GM18867 (cell line): Measurements from ENCODE around the gene MAP2K5.

Experiments
- ATAC-seq: cut with Tn5 transposase; IDR thresholded peaks from one replicate; pipeline ENCODE4 v1.9.1; 2021; ENCODE audit warnings: mild to moderate bottlenecking, moderate library complexity; ENCODE audit not compliant: unreplicated experiment

The MAP2K5 gene

DNA sequence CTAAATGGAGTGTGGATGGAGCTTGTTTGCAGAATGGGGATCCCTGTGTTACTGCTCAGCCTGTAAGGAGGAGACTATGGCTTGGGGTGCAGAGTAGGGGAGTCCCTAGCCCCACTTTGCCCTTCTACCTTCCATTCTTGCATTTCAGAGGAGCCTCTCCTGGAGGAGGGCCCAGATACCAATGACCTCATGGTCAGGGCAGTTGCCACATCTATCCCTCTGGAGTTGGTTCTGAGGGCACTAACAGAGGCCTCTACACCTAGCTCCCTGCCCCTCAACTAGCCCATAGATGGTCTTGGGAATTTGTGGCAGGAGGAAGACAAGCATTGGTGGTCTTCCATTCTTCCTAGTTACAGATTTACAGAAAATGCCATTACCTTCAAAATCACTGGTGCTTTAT is 288.9 kb downstream of the MAP2K5 start:
- ATAC-seq = no peak

- ATAC-seq = no peak
Measured at GRCh38 chr15:67832031-67832551, 289.6 kb downstream of the MAP2K5 start.

DNA sequence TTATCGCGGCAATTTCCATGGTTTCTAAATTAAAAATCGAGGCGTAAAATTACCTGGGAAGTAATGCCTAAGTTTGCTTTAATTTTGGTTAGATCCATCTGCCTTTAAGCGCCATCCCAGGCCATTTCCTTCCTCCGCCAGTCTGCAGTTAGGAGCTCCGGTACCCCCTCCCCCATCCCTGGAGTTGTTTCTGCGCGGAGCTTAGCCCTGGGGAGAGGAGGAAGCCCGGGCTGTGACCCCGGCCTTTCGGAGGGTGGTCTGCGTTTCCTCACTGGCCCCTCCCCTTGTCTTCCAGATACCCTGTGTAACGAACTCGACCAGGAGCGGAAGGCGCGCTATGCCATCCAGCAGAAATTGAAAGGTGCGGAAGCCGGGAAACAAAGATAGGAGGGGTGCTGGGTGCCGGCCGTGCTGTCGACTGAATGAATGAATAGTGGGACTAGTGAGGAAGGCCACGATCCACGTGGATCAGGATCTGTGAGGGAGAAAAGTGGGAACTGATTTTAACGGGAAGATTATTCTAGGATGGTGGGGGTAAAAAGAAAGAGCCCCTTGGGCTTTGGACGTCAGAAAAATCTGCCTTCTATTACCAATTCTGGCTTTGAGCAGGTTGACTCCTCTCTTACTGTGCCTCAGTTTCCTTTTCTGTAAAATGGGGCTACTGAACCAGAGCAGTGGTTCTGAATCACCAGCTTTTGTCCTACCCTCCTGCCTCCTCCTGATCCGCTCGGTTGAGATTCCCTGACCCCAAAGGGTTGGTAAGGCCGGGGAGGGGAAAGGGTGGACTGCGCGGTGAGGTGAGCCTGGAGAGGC is 290.6 kb downstream of the MAP2K5 start:
- ATAC-seq = no peak

DNA sequence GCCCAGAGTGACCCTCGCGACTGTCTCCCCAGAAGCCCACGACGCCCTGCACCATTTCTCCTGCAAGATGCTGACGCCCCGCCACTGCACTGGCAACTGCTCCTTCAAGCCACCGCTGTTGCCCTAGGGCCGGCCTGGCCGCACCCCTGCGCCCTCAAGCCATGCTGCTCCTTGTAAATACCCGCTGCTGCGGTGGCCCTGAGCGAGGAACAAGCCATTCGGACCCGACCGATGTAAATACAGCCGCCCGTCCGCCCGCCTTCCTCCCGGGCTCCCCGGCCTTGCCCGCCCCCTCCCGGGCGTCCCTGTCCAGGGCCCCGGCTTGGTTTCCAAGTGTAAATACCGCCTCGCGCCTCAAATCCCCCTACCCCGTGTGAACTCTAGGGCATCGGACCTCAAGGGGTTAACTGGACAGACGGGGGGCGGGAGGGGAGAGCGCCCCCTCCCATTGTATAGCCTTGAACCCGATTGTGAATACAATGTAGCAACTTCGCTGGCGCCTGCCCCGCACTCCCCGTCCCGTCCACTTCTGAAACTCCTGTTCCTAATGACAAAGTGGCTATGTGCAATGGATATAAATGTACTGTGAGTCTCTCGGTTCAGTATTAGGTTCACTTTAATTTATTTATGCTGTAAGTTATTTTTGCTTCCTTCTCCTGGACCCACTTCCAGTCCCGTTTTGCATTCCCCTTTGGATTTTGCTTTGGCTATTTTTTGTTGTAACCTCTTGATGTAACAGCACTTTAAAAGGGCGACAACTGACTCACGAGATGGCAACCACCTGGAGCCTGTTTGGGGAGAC is 291.4 kb downstream of the MAP2K5 start:
- ATAC-seq = no peak

GRCh38 chr15:67834581-67835296 is 292.2 kb downstream of the MAP2K5 start:
- no peak for ATAC-seq

DNA sequence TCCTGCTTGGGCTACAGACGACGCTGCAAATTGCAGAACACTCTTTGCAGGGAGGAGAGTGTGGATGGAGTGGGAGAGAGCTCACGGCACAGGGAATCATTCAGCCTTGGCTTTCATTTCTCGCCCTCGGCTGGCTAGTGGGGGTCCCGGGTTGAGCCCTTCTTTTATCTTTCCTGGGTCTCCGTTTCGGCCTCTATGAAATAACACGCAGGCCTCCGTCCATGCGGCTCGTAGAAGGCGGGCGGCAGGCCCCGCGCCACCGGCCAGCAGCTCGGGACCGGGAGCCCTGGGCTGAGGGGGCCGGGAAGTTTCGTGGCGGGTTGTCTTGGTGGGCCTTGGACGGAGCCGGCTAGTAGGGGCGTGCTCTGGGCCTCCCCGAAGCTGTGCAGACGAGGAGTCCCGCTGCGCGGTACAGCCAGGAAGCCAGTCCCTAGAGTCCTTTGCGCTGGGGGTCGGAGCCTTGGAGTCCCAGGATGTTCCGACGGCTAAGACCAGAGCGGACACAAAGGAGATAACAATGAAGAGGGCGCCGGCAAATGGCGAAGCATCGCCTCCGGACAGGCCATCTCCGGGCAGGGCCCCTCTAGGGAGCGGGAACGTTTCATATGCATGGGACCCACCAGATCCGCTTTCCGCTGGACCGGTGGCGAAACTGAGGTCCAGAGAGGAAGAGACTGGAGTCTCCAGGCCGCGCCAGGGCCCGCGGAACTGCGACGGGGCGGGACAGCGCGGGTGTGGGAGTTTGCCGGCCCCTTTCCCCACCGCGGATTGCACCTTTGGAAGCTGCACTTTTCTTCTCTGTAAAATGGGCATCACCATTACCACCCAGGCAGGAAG is 293.0 kb downstream of the MAP2K5 start:
- no peak for ATAC-seq

GRCh38 chr15:67836134-67836455 is 293.6 kb downstream of the MAP2K5 start:
- ATAC-seq = no peak

DNA sequence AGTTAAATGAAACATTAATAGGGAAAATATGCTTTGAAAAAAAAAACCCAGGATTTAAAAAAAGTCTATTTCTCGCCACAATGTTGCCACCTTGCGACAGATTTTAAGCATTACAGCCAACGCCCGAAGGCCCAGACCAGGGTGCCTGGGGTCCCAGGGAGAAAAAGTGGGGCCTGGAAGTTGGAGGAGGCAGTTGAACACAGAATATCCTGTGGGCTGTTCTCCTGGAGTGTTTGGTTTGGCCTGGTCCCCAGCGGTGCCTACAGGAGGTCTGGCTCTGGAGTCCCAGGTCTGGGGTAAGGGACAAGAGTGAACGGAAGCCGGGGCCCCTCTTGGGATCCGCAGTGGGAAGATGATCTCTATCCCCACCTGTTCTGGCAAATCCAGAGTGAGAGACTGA is 294.0 kb downstream of the MAP2K5 start:
- ATAC-seq = no peak

DNA sequence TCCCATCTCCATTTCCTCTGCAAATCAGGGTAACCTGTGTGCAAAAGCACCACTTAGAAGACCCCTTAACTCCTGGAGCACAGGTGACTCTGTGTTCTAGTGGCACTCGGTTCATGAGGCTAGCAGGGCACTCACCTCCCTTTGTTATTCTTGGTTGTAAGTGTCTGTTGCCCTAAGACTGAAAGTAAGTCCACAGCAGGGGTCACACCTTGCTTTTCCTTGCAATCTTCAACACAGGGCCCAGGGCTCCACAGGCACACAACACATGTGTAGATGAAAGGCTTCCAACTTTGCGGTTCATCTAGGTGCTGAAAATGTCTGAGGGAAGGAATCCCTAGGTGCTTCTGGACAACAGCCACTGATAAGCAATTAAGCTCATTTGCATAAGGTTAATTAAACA is 294.5 kb downstream of the MAP2K5 start:
- no peak for ATAC-seq

- ATAC-seq = no peak
Measured at GRCh38 chr15:67838789-67839332, 296.4 kb downstream of the MAP2K5 start.

DNA sequence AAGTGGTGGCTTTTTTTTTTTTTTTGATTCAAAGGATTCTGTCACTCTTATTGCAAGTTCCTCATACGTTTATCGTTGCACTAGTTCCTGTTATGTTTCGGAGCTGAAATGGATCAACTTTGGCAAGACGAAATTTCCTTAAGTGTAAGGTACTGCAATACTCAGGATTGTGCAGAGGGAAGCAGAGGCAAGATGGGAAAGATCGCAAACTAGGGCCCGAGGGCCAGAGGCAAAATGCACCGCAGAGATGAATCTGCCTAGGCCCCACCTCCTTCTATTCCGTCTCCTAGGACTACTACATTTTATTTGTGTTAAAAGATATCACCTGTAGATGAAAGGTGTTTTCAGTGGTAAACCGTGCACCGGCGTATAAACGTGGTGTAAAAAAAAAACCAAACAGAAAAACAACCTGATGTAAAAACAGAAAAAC is 297.0 kb downstream of the MAP2K5 start:
- peak; percentile 12 for ATAC-seq

DNA sequence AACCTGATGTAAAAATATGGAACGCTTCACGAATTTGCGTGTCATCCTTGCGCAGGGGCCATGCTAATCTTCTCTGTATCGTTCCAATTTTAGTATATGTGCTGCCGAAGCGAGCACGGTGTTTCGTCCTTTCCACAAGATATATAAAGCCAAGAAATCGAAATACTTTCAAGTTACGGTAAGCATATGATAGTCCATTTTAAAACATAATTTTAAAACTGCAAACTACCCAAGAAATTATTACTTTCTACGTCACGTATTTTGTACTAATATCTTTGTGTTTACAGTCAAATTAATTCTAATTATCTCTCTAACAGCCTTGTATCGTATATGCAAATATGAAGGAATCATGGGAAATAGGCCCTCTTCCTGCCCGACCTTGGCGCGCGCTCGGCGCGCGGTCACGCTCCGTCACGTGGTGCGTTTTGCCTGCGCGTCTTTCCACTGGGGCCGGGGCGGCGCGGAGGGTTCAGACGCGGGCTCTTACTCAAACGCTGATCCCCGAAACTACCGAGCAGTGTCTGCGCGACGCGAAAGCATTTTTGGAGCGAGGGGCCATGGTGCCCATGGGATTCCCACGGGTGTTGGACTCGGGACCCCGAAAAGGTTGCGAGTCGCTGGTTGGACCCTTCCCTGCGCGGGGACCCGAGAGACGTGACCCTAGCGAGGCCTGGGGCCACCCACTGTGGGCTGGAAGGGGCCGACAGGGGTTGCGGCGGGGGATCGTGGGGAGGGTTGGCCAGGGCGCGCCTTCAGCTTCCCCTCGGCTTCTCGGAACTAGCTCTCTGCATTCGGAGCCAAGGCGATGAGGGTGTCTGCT is 297.6 kb downstream of the MAP2K5 start, which contains the start of gene RNU6-1:
Gene RNU6-1 (minus strand): TSS at position 117 of the 820 bp plus-strand sequence.
- peak; percentile 87 for ATAC-seq

GRCh38 chr15:67840749-67841512 is 298.4 kb downstream of the MAP2K5 start:
- no peak for ATAC-seq

- no peak for ATAC-seq
Measured at GRCh38 chr15:67841513-67841762, 298.9 kb downstream of the MAP2K5 start.

- no peak for ATAC-seq
Measured at GRCh38 chr15:67843092-67843501, 300.6 kb downstream of the MAP2K5 start.

DNA sequence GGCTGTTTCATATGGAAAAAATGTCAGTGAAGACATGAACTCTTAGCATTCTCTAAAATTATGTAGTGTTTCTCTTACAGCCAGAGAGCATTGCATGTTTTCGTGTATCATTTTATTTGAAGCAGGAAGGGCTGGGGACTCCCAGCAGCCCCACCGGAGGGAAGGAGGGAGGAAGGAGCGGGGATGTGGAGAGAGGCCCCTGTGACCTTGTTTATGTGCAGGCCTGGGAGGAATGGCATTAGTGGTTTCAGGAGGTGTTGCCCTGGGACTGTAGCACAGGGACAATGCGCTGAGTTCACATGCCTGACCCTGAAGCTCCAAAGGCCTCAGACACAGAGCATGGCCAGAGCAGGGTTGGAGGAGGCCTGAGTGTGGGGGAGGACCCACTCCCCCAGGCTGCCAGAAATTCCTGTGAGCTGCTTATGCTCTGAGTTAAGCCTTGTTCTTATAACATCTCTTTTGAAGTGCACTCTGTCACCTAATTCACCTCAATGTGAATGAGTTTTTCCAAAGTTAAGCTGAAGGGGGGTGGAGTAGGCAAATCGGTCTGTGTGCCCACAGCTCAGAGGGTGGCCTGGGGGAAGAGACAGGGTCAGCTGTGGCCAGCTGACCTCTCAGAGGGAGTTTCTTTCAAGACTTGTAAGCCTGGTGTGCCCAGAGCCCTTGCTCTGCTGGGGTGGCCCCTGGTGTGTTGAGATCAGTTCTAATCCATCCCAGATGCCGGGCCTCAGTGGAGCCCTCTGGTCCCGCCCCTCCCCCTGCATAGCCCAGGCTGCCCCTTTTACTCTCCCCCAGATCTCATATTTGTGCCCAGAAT is 301.3 kb downstream of the MAP2K5 start:
- no peak for ATAC-seq

DNA sequence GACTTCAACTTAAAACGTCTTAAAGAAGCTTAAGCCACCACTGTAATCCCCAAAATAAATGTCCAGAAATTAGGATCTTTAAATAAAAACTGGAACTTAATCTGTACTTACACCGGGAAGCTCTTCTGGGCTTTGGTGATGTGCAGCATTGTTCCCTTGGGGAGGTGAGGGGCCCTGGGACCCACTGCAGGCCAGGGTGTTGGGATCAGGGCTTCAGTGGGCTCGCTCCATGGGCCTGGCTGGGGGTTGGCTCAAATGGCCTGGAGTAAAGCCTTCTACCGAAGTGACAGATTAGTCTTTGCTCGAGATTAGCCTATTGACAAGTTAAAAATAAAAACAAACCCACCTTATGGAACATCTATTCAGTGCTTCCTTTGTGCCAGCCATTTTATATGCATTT is 303.5 kb downstream of the MAP2K5 start:
- ATAC-seq = no peak

- no peak for ATAC-seq
Measured at GRCh38 chr15:67849538-67849937, 307.0 kb downstream of the MAP2K5 start.
